NCI-H2107 (cell line): ENCODE results near the gene UBE2E1.
"Not testable (repeated sequence)": the region's sequence is repeated elsewhere in the genome, so short reads cannot be mapped to it uniquely, and the experiment has no call there.

ENCODE experiments used
- DNase-seq: peaks from one replicate; lab custom pipeline; 2025; lab: John Stamatoyannopoulos, UW

The UBE2E1 gene

GRCh38 chr3:23849462-23849861 is 43.7 kb downstream of the UBE2E1 start:
- not testable (repeated sequence) for DNase-seq

DNA sequence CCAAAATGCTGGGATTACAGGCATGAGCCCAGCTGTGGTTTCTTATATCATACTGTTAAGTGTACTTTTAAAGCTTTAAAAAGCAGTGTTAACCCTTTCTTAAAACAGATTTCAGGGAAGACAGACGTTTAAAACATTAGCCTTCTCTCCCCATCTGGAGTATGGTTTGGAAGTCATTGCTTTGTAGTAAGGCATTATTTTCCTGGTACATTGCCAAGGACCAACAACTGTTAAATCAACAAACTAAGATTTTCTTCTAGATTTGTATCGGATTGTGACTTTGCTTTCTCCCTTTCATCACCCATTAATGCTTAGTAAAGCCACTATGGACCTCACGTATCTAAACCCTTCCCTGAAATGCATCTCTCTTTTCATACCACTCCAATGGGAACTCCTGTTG is 50.5 kb downstream of the UBE2E1 start:
- no peak for DNase-seq

- no peak for DNase-seq
These were observed 53.4 kb downstream of the UBE2E1 start for GRCh38 chr3:23859012-23859743.

- DNase-seq: no peak
These were observed 54.2 kb downstream of the UBE2E1 start for GRCh38 chr3:23859839-23860382.

DNA sequence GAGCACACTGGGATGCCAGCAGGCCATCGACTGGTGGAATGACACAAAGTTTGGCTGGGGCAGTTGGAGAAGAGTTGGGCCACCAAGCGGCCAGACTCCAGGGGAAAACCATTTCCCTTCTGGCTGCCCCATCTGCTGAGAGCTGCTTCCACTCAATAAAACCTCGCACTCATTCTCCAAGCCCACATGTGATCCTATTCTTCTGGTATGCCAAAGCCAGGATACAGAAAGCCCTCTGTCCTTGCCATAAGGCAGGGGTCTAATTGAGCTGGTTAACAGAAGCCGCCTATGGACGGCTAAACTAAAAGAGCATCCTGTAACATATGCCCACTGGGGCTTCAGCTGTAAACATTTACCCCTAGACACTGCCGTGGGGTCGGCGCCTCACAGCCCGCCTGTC is 55.9 kb downstream of the UBE2E1 start:
- DNase-seq: no peak

GRCh38 chr3:23863060-23863459 is 57.3 kb downstream of the UBE2E1 start:
- no peak for DNase-seq

GRCh38 chr3:23864931-23865330 is 59.2 kb downstream of the UBE2E1 start:
- no peak for DNase-seq

DNA sequence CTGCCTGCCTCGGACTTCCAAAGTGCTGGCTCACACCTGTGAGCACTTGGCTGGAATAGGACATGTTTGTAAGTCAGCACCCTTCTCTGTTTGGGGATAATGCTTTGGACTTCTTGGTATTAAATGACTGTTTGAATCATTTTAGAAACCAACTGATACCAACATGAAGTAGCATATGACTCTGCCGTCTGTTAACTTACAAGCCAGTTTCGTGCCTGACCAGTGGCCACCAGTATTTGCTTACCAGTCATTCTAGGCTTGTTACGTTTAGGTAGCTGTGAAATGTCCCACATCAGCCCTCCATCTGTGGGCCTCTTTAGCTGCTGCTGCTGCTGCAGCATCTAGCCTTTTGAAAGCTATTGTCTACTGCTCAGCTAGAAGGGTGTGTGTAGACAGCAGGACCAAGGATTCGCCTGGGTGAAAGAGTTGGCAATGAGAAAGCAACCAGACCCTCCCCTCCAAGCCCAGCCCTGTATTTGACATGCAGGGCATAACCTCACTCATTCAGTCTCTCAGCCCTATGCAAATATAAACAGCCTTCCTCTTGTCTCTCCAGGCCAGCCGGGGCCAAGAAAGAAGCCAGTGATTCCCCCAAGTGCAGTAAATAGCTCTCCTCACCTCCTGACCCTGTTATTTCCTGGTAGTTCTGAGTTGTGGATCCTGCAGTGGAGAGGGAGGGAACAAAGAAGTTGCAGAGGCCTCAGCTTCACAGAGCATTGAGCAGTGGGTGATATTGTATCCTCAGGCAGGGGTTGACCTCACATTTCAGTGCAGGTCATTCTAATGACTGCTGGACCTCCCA is 60.0 kb downstream of the UBE2E1 start:
- DNase-seq: no peak

- no peak for DNase-seq
These were observed 61.6 kb downstream of the UBE2E1 start for GRCh38 chr3:23867400-23867799.

GRCh38 chr3:23867838-23868237 is 62.1 kb downstream of the UBE2E1 start:
- DNase-seq: no peak

GRCh38 chr3:23869977-23870662 is 64.4 kb downstream of the UBE2E1 start:
- no peak for DNase-seq

DNA sequence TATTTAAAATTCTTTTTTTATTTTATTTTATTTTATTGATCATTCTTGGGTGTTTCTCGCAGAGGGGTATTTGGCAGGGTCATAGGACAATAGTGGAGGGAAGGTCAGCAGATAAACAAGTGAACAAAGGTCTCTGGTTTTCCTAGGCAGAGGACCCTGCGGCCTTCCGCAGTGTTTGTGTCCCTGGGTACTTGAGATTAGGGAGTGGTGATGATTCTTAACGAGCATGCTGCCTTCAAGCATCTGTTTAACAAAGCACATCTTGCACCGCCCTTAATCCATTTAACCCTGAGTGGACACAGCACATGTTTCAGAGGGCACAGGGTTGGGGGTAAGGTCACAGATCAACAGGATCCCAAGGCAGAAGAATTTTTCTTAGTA is 64.9 kb downstream of the UBE2E1 start:
- DNase-seq: not testable (repeated sequence)

DNA sequence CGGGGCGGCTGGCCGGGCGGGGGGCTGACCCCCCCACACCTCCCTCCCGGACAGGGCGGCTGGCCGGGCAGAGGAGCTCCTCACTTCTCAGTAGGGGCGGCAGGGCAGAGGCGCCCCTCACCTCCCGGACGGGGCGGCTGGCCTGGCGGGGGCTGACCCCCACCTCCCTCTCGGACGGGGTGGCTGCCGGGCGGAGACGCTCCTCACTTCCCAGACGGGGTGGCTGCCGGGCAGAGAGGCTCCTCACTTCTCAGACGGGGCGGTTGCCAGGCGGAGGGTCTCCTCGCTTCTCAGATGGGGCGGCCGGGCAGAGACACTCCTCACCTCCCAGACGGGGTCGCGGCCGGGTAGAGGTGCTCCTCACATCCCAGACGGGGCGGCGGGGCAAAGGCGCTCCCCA is 65.6 kb downstream of the UBE2E1 start:
- not testable (repeated sequence) for DNase-seq

GRCh38 chr3:23872330-23872729 is 66.6 kb downstream of the UBE2E1 start:
- DNase-seq: no peak

DNA sequence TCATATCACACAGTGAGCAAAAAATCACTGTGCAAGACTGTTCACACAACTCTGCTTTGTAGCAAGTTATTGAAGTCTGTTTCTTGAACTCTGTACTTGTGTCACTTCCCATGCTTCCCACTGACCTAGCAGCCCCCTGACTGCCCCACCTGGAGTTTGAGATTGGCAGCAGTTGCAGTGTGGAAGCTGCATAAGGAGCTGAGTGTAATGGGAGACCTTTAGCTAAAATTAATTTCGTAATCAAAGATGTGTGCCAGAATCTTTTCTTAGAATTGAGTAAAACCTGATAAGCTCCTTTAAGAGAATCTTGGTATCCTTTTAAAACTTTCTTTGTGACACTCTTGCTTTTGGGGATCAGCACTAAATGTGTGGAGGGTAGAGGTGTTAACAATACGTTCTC is 68.2 kb downstream of the UBE2E1 start:
- no peak for DNase-seq

- DNase-seq: no peak
These were observed 68.8 kb downstream of the UBE2E1 start for GRCh38 chr3:23874359-23875112.

- DNase-seq: no peak
These were observed 69.5 kb downstream of the UBE2E1 start for GRCh38 chr3:23875113-23875725.

DNA sequence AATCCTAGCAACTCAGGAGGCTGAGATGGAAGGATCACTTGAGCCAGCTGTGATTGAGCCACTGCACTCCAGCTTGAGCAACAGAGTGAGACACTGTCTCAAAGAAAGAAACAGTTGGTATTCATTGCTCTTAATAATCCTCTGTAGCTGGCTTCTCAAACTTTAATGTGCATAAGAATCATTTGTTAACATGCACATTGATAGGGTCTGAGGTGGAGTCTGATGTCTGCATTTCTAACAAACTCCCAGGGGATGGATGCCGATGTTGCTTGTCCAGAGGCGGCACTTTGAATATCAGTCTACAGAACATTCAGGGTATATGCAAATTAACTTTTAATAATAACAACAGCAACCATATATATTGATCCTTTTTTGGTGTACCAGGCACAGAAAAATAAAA is 71.2 kb downstream of the UBE2E1 start:
- DNase-seq: no peak

- DNase-seq: no peak
These were observed 71.7 kb downstream of the UBE2E1 start for GRCh38 chr3:23877329-23877980.

- no peak for DNase-seq
These were observed 73.7 kb downstream of the UBE2E1 start for GRCh38 chr3:23879485-23879884.
